ENCODE data around the gene STK33. TPM values are rescaled to one million over a fixed set of nuclear protein-coding genes. Genes with fewer than 3 reads are reported as not detected.

STK33 gene
- total RNA-seq, 1 donor from 2014 or later, result 17.9 TPM

- Mint-ChIP-seq H3K27me3 (ENCODE audit: unreplicated experiment) (peaks cover 3% of the 10 kb centered on the region), H3K4me1 (ENCODE audit: unreplicated experiment) (peaks cover 18% of the 10 kb centered on the region), H3K36me3 (ENCODE audit: low read depth, unreplicated experiment) (no peaks in the 10 kb centered on the region), H3K27ac (ENCODE audit: unreplicated experiment) (no peak overlapping the region), H3K9me3 (ENCODE audit: unreplicated experiment) (no peaks in the 10 kb centered on the region), H3K4me3 (ENCODE audit: unreplicated experiment) (no peak overlapping the region)
- DNase-seq (ENCODE audit: low spot score), result no peak
- no peak for TF ChIP-seq CTCF (IDR thresholded peaks at IDR 0.05; ENCODE audit: unreplicated experiment)
These were observed 3.2 kb upstream of the STK33 start for GRCh38 chr11:8597182-8597581.

GRCh38 chr11:8596504-8597046, 2.5 kb upstream of the STK33 start:
- Mint-ChIP-seq H3K27ac (ENCODE audit: unreplicated experiment) (no peak overlapping the region), H3K4me3 (ENCODE audit: unreplicated experiment) (peak overlapping the region; percentile 1), H3K9me3 (ENCODE audit: unreplicated experiment) (no peaks in the 10 kb centered on the region), H3K36me3 (ENCODE audit: low read depth, unreplicated experiment) (no peaks in the 10 kb centered on the region), H3K27me3 (ENCODE audit: unreplicated experiment) (peaks cover 3% of the 10 kb centered on the region), H3K4me1 (ENCODE audit: unreplicated experiment) (peaks cover 18% of the 10 kb centered on the region)
- no peak for TF ChIP-seq CTCF (IDR thresholded peaks at IDR 0.05; ENCODE audit: unreplicated experiment)
- DNase-seq (ENCODE audit: low spot score), result no peak

GRCh38 chr11:8593455-8593854, 573 bp downstream of the STK33 start:
- Mint-ChIP-seq H3K27ac (ENCODE audit: unreplicated experiment) (peak overlapping the region; percentile 6), H3K36me3 (ENCODE audit: low read depth, unreplicated experiment) (no peaks in the 10 kb centered on the region), H3K27me3 (ENCODE audit: unreplicated experiment) (peaks cover 3% of the 10 kb centered on the region), H3K4me1 (ENCODE audit: unreplicated experiment) (peaks cover 14% of the 10 kb centered on the region), H3K4me3 (ENCODE audit: unreplicated experiment) (peak overlapping the region; percentile 95), H3K9me3 (ENCODE audit: unreplicated experiment) (no peaks in the 10 kb centered on the region)
- no peak for TF ChIP-seq CTCF (IDR thresholded peaks at IDR 0.05; ENCODE audit: unreplicated experiment)
- DNase-seq (ENCODE audit: low spot score), result no peak

- DNase-seq (ENCODE audit: low spot score), result no peak
- Mint-ChIP-seq H3K4me3 (ENCODE audit: unreplicated experiment) (no peak overlapping the region), H3K36me3 (ENCODE audit: low read depth, unreplicated experiment) (no peaks in the 10 kb centered on the region), H3K27me3 (ENCODE audit: unreplicated experiment) (peaks cover 2% of the 10 kb centered on the region), H3K4me1 (ENCODE audit: unreplicated experiment) (peaks cover 11% of the 10 kb centered on the region), H3K27ac (ENCODE audit: unreplicated experiment) (no peak overlapping the region), H3K9me3 (ENCODE audit: unreplicated experiment) (no peaks in the 10 kb centered on the region)
- TF ChIP-seq CTCF (IDR thresholded peaks at IDR 0.05; ENCODE audit: unreplicated experiment), result no peak
These were observed 6.1 kb downstream of the STK33 start for GRCh38 chr11:8587915-8588314.

- no peaks in the 10 kb centered on the region for H3K9me3 Mint-ChIP-seq (ENCODE audit: unreplicated experiment)
- no peak for DNase-seq (ENCODE audit: low spot score)
- TF ChIP-seq CTCF (IDR thresholded peaks at IDR 0.05; ENCODE audit: unreplicated experiment), result no peak
- H3K4me3 Mint-ChIP-seq (ENCODE audit: unreplicated experiment), result no peak overlapping the region
- H3K36me3 Mint-ChIP-seq (ENCODE audit: low read depth, unreplicated experiment), result no peaks in the 10 kb centered on the region
- H3K27ac Mint-ChIP-seq (ENCODE audit: unreplicated experiment), result no peak overlapping the region
- H3K27me3 Mint-ChIP-seq (ENCODE audit: unreplicated experiment), result peaks cover 2% of the 10 kb centered on the region
- peaks cover 13% of the 10 kb centered on the region for H3K4me1 Mint-ChIP-seq (ENCODE audit: unreplicated experiment)
These were observed 7.2 kb downstream of the STK33 start for GRCh38 chr11:8586805-8587204.

Measured in endothelial cell (in vitro differentiated cells).